Mucosa of descending colon (tissue), 3 donors: ENCODE data around the gene MAP7D1. TPM values are rescaled to one million over a fixed set of nuclear protein-coding genes. Genes with fewer than 3 reads are reported as not detected.

Experiments used
- ATAC-seq: fragments of 200-7000 bp; cut with Tn5 transposase; one replicate; pipeline ENCODE4 v1.9.1; 2020; ENCODE audit warnings: mild to moderate bottlenecking, moderate library complexity
- DNase-seq, 3 donors: peaks; one replicate each; pipeline ENCODE4 v3.0.0-alpha.2; 2020
- H3K36me3 ChIP-seq: fragments of 200-600 bp; one replicate; pipeline ENCODE4 v1.8.0; 2021; ENCODE audit warnings: low read depth, mild to moderate bottlenecking
- H3K4me1 ChIP-seq: fragments of 200-600 bp; one replicate; pipeline ENCODE4 v1.8.0; 2021; ENCODE audit warnings: low read depth, mild to moderate bottlenecking
- H3K4me3 ChIP-seq: fragments of 200-600 bp; one replicate; pipeline ENCODE4 v1.8.0; 2021; ENCODE audit warnings: mild to moderate bottlenecking
- H3K9me3 ChIP-seq: fragments of 200-600 bp; one replicate; pipeline ENCODE4 v1.8.0; 2021; ENCODE audit warnings: mild to moderate bottlenecking
- intact Hi-C, 2 donors: fragments of 100-400 bp; cut with DNase I in 1 of 2; cut with micrococcal nuclease in 1 of 2; formaldehyde crosslinking; loops; one replicate each; pipeline versions ENCODE4 v1.11.0 to v1.11.1; 2022; cut with DNase I, micrococcal nuclease
- total RNA-seq, 3 donors: library from RNA; stranded (reverse); fragmentation: NEBNext Ultra II Directional in 2 of 3; extraction: Animal tissue kit (Norgen Biotek cat#: 25700) in 2 of 3; gene quantifications; one replicate each; pipeline versions ENCODE4 v1.2.1 to v1.2.4, GENCODE V29; 2021 to 2023
- TF ChIP-seq, protein P1 (sequence below): fragments of 200-600 bp; IDR thresholded peaks from one replicate; pipeline ENCODE4 v1.8.0; 2022; ENCODE audit warnings: antibody characterized with exemption, mild to moderate bottlenecking
- donor health status: DM: no; HTN: no; CAD: no; lungs with moderate emphysema.
- donor health status: DM: no; HTN: no; CAD: no.
- donor health status: DM: no; HTN: yes; CAD: no.

The MAP7D1 gene
- total RNA-seq, 3 donors from 2014 or later = 41.5 to 161 (median 61.9) TPM

DNA sequence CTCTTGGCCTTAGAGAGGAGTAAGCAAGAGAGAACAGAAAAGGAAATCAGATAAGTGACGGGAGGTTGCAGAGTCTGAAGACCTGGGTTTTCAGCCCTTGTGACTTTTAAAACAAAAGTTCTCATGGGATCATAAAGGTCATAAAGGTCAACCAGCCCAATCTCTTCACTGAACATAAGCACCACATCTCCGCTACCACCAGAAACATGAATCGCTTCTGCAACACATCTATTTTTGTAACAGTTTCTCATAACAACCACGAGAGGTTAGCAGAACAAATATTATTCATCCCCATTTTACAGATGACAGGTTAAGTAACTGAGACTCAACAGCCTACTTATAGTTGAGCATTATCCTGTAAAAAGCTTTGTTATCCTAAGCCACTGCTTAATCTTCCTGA lies 12.5 kb upstream of the MAP7D1 start:
- TF ChIP-seq, protein P1, sequence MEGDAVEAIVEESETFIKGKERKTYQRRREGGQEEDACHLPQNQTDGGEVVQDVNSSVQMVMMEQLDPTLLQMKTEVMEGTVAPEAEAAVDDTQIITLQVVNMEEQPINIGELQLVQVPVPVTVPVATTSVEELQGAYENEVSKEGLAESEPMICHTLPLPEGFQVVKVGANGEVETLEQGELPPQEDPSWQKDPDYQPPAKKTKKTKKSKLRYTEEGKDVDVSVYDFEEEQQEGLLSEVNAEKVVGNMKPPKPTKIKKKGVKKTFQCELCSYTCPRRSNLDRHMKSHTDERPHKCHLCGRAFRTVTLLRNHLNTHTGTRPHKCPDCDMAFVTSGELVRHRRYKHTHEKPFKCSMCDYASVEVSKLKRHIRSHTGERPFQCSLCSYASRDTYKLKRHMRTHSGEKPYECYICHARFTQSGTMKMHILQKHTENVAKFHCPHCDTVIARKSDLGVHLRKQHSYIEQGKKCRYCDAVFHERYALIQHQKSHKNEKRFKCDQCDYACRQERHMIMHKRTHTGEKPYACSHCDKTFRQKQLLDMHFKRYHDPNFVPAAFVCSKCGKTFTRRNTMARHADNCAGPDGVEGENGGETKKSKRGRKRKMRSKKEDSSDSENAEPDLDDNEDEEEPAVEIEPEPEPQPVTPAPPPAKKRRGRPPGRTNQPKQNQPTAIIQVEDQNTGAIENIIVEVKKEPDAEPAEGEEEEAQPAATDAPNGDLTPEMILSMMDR = no peak
- H3K4me3 ChIP-seq = no peak overlapping the region
- no peak for ATAC-seq
- peaks cover 4% of the 10 kb centered on the region for H3K36me3 ChIP-seq
- intact Hi-C loops = loop anchor here in 1 of 2 donors (10.0 kb wide), 1 partner anchor 49 kb away; no protein-coding TSS in a partner anchor
- H3K4me1 ChIP-seq = peaks cover 9% of the 10 kb centered on the region
- H3K9me3 ChIP-seq = no peaks in the 10 kb centered on the region
- no peak for DNase-seq

DNA sequence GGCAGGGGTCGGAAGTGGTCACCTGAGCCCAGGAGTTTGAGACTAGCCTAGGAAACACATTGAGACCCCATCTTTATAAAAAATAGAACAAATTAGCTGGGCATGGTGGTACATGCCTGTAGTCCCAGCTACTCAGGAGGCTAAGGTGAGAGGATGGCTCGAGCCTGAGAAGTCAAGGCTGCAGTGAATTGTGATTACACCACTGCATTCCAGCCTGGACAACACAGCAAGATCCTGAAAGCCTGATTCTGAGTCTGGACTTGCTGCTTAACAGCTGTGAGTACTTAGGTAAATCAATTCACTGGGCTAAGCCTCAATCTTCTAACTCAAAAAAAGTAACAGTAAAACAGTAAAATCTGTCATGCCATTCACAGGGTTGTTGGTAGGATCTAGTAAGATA lies 11.5 kb upstream of the MAP7D1 start:
- Histone ChIP-seq H3K36me3 (no peaks in the 10 kb centered on the region), H3K9me3 (no peaks in the 10 kb centered on the region), H3K4me1 (peaks cover 13% of the 10 kb centered on the region), H3K4me3 (no peak overlapping the region)
- ATAC-seq (no peak), DNase-seq (no peak)
- TF ChIP-seq, protein P1 = no peak
- intact Hi-C loops = loop anchor here in 1 of 2 donors (10.0 kb wide), 1 partner anchor 50 kb away; no protein-coding TSS in a partner anchor

DNA sequence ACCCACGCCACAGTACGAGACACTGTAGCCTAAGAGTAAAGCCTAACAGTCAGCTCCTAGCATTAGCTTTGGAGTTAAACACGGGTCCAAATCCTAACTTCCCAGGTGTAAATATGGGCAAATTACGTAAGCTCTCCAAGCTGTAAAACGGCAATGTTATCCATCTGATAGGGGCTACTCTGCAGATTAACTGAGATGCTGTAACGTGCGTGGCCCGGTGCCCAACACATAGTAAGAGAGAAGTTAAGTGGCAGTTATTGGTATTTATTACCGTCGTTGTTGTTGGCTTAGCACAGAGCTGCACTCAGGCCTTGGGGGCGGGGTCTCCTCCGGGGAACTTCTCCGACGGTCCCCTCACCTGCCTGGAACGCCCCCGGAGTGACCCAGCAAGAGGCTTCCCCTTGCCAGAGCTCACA lies 7.1 kb upstream of the MAP7D1 start:
- intact Hi-C loops = loop anchor here in 1 of 2 donors (10.0 kb wide), 1 partner anchor 54 kb away; no protein-coding TSS in a partner anchor
- peak; percentile 9 for ATAC-seq
- TF ChIP-seq, protein P1 = no peak
- Histone ChIP-seq H3K4me1 (peaks cover 34% of the 10 kb centered on the region), H3K9me3 (no peaks in the 10 kb centered on the region), H3K36me3 (no peaks in the 10 kb centered on the region), H3K4me3 (peak overlapping the region; percentile 79)
- DNase-seq = no peak

DNA sequence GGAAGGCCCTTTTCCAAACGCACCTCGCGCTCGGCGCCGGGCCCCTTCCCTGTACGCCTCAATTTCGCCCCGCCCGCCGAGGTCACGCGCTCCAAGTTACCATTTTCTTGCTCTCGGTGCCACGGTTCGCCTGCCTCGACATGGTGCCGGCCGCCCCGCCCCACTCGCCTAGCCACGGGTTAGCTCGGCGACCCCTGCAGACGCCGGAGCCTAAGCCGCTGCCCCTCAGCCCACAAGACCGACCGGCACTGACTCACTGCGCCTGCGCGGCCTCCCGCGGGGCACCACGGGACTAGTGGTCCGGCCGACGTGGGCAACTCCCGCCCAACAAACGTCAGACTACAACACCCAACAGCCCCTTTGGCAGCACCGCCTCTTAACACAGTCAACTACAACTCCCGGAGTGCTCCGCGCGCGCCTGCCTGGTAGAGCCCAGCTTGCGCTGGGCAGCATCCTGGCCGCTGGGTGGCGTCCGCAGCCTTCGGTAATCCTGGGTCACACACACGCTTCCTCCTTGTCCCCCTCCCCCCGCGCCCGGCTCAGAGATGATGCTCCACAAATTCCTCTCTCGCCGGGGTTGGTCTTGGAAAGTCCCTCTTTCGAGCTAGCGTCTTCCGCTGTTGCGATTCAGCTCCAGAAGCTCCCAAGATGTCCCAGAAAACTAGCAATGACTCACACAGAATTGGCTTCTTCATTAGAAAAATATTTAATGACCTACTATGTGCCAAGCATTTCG lies 6.6 kb upstream of the MAP7D1 start, which contains the start of gene TRAPPC3:
Gene TRAPPC3 (minus strand): TSS at position 250 of the 736 bp plus-strand sequence. CDS start 108 bp downstream, at position 142.
- no peaks in the 10 kb centered on the region for H3K36me3 ChIP-seq
- DNase-seq = peak; percentile 100
- intact Hi-C loops = loop anchor here in 1 of 2 donors (10.0 kb wide), 1 partner anchor 55 kb away; no protein-coding TSS in a partner anchor
- ATAC-seq = peak; percentile 93
- peaks cover 34% of the 10 kb centered on the region for H3K4me1 ChIP-seq
- TF ChIP-seq, protein P1 = peak; percentile 89
- peak within 1 kb of the TSS; percentile 79 for H3K4me3 ChIP-seq
- H3K9me3 ChIP-seq = no peaks in the 10 kb centered on the region

DNA sequence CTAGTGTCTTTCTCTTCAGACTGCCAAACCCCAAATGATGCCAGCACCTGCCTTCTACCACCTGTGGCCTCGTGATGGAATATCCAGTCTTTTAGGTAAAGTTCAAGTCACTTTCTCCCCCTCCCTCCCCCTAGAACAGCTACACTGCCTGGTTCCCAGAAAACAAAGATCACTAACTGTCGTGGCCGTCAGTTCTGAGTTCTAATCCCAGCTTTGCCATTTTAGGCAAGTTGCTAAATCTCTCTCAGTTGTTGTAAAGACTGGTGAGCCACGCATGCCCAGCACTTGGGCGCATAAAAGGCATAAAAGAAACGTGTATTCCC lies 6.0 kb upstream of the MAP7D1 start:
- no peaks in the 10 kb centered on the region for H3K36me3 ChIP-seq
- no peak overlapping the region for H3K4me3 ChIP-seq
- no peaks in the 10 kb centered on the region for H3K9me3 ChIP-seq
- no peak for ATAC-seq
- TF ChIP-seq, protein P1 = no peak
- H3K4me1 ChIP-seq = peaks cover 36% of the 10 kb centered on the region
- no peak for DNase-seq
- intact Hi-C loops = loop anchor here in 1 of 2 donors (10.0 kb wide), 1 partner anchor 55 kb away; no protein-coding TSS in a partner anchor
